GM12878 (cell line): ENCODE measurements around the gene SLC38A1. TPM values are rescaled to one million over a fixed set of nuclear protein-coding genes. Genes with fewer than 3 reads are reported as not detected.

ENCODE experiments used
- EP300 ChIP-seq, 2 experiments: fragments of 150-350 bp in 1 of 2; IDR thresholded peaks; 2 replicates each; pipeline ENCODE4 v1.6.1; 2011 to 2012; ENCODE audit warnings: low read depth in 2 of 2, low read length in 2 of 2, borderline replicate concordance in 1 of 2, improper control_type of control experiment in 1 of 2, inconsistent platforms in 1 of 2; ENCODE audit not compliant: control insufficient read depth in 1 of 2
- EZH2 ChIP-seq: IDR thresholded peaks from 2 replicates; pipeline ENCODE4 v1.6.1; 2012; ENCODE audit warnings: low read depth, mild to moderate bottlenecking, control low read depth, inconsistent platforms, low read length, borderline replicate concordance; ENCODE audit not compliant: control insufficient read depth
- POLR2A ChIP-seq: IDR thresholded peaks from 2 replicates; pipeline ENCODE4 v1.6.1; 2011; ENCODE audit warnings: low read depth, mild to moderate bottlenecking, low read length
- polyA plus RNA-seq, 11 experiments: library from polyadenylated mRNA; depleted of rRNA in 4 of 11; unstranded in 6 of 11; stranded (reverse) in 5 of 11; fragments of >200 nt; fragmentation: Nextera tagmentation in 4 of 11; fragmentation: Illumina TruSeq in 1 of 11; extraction: Ambion mirVana in 4 of 11; extraction: Trizol in 1 of 11; gene quantifications; 1 replicate in 1 of 11; 2 replicates in 10 of 11; pipeline versions ENCODE4 v1.2.1 to v1.2.3, GENCODE V29; 2011 to 2016; ENCODE audit warnings: inconsistent platforms in 2 of 11, missing spikeins in 2 of 11, low read depth in 1 of 11
- total RNA-seq, 4 experiments: library from RNA; depleted of rRNA in 3 of 4; stranded (reverse); fragments of >200 nt in 3 of 4; fragmentation: Illumina TruSeq in 1 of 4; extraction: Trizol in 1 of 4; gene quantifications; 2 replicates each; pipeline versions ENCODE4 v1.2.1 to v1.2.3, GENCODE V29; 2013 to 2021
- TF ChIP-seq, protein P1 (sequence below): IDR thresholded peaks from 2 replicates; pipeline ENCODE4 v1.6.1; 2012; ENCODE audit warnings: mild to moderate bottlenecking, low read depth, low read length
- TF ChIP-seq, protein P2 (sequence below): fragments of 450-650 bp; IDR thresholded peaks from 2 replicates; pipeline ENCODE4 v1.6.1; 2017; ENCODE audit warnings: mild to moderate bottlenecking, moderate library complexity

SLC38A1 gene
- total and polyA plus RNA-seq, 10 of the 15 experiments (the other 5 are each of a cell fraction or from before 2014, with no cell fraction given): 38.1 to 191 (median 144) TPM

DNA sequence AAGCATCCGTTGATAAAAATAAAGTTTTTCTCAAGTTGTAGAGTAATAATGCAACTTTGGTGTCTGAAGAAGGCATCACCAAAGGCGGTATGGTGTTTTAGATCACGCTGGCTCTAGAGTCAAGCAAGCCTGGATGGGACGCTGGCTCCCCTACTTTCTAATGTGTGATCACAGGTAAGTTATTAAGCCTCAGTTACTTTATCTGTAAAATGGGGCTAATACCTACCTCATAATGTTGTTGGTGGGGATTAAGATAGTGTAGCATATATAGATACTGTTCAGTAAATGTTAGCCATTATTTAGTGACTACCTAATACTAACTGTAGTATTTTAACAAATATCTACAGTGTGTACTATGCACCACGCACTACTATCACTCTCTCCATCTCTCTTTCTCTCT lies 45.8 kb downstream of the SLC38A1 start (continued):
- TF ChIP-seq, protein P1, sequence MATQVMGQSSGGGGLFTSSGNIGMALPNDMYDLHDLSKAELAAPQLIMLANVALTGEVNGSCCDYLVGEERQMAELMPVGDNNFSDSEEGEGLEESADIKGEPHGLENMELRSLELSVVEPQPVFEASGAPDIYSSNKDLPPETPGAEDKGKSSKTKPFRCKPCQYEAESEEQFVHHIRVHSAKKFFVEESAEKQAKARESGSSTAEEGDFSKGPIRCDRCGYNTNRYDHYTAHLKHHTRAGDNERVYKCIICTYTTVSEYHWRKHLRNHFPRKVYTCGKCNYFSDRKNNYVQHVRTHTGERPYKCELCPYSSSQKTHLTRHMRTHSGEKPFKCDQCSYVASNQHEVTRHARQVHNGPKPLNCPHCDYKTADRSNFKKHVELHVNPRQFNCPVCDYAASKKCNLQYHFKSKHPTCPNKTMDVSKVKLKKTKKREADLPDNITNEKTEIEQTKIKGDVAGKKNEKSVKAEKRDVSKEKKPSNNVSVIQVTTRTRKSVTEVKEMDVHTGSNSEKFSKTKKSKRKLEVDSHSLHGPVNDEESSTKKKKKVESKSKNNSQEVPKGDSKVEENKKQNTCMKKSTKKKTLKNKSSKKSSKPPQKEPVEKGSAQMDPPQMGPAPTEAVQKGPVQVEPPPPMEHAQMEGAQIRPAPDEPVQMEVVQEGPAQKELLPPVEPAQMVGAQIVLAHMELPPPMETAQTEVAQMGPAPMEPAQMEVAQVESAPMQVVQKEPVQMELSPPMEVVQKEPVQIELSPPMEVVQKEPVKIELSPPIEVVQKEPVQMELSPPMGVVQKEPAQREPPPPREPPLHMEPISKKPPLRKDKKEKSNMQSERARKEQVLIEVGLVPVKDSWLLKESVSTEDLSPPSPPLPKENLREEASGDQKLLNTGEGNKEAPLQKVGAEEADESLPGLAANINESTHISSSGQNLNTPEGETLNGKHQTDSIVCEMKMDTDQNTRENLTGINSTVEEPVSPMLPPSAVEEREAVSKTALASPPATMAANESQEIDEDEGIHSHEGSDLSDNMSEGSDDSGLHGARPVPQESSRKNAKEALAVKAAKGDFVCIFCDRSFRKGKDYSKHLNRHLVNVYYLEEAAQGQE: no peak
- TF ChIP-seq EZH2: no peak
- TF ChIP-seq, protein P2, sequence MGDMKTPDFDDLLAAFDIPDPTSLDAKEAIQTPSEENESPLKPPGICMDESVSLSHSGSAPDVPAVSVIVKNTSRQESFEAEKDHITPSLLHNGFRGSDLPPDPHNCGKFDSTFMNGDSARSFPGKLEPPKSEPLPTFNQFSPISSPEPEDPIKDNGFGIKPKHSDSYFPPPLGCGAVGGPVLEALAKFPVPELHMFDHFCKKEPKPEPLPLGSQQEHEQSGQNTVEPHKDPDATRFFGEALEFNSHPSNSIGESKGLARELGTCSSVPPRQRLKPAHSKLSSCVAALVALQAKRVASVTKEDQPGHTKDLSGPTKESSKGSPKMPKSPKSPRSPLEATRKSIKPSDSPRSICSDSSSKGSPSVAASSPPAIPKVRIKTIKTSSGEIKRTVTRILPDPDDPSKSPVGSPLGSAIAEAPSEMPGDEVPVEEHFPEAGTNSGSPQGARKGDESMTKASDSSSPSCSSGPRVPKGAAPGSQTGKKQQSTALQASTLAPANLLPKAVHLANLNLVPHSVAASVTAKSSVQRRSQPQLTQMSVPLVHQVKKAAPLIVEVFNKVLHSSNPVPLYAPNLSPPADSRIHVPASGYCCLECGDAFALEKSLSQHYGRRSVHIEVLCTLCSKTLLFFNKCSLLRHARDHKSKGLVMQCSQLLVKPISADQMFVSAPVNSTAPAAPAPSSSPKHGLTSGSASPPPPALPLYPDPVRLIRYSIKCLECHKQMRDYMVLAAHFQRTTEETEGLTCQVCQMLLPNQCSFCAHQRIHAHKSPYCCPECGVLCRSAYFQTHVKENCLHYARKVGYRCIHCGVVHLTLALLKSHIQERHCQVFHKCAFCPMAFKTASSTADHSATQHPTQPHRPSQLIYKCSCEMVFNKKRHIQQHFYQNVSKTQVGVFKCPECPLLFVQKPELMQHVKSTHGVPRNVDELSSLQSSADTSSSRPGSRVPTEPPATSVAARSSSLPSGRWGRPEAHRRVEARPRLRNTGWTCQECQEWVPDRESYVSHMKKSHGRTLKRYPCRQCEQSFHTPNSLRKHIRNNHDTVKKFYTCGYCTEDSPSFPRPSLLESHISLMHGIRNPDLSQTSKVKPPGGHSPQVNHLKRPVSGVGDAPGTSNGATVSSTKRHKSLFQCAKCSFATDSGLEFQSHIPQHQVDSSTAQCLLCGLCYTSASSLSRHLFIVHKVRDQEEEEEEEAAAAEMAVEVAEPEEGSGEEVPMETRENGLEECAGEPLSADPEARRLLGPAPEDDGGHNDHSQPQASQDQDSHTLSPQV: no peak
- no peak for TF ChIP-seq EP300 (IDR thresholded peaks at IDR 0.05; ENCODE audit: borderline replicate concordance in 1 of 2, control insufficient read depth in 1 of 2, low read depth in 2 of 2, low read length in 2 of 2)
- TF ChIP-seq POLR2A: no peak
